Fibroblast of lung (primary cell): Measurements from ENCODE around the gene FILIP1L.

Source experiments
- EZH2 ChIP-seq: IDR thresholded peaks from 2 replicates; pipeline ENCODE4 v1.5.1; 2012; ENCODE audit warnings: low read length, control low read depth, mild to moderate bottlenecking; ENCODE audit errors: missing control alignments
- TF ChIP-seq, protein P1 (sequence below), 2 donors: IDR thresholded peaks in 1 of 2; conservative IDR thresholded peaks in 1 of 2; 1 replicate in 1 of 2; 2 replicates in 1 of 2; pipeline ENCODE4 v1.5.1; 2011 to 2012; ENCODE audit warnings: low read length in 2 of 2, control low read depth in 1 of 2, inconsistent platforms in 1 of 2, low read depth in 1 of 2, mild to moderate bottlenecking in 1 of 2

DNA sequence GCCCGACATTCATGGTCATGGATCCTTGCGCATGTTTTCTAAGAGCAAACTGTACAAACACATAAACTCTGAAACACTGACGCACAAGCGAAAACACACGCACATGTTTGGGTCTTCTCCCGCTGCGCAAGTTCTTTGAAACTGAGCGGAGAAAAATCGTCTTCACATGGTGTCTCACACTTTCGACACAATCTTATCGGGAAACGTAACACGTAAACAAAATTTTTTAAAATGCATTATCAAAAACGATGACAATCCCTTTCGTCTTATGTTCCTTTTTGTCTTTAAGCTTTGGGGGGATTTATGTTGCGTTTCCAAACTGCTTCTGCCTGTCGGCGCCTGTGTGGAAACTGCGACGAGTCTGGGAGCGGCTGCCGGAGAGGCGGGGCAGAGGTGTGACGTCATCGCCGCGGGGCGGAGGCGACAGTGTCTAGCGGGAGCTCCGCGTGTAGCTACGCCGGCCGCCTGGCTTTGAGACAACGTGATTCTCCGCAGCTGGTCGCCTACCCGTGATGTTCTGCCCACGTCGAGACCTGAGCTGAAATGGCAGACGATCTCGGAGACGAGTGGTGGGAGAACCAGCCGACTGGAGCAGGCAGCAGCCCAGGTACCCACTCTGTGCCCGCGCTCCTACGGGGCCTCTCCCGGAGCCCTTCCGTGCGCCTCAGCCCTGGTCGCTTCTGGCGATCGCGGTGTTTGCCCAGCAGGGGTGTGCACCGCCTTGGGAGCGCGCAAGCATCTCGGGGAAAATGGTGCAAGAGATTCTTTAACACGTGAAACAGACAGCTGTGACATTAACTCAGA, 296.7 kb downstream of the FILIP1L start, which contains the start of gene CMSS1:
- TF ChIP-seq, protein P1, sequence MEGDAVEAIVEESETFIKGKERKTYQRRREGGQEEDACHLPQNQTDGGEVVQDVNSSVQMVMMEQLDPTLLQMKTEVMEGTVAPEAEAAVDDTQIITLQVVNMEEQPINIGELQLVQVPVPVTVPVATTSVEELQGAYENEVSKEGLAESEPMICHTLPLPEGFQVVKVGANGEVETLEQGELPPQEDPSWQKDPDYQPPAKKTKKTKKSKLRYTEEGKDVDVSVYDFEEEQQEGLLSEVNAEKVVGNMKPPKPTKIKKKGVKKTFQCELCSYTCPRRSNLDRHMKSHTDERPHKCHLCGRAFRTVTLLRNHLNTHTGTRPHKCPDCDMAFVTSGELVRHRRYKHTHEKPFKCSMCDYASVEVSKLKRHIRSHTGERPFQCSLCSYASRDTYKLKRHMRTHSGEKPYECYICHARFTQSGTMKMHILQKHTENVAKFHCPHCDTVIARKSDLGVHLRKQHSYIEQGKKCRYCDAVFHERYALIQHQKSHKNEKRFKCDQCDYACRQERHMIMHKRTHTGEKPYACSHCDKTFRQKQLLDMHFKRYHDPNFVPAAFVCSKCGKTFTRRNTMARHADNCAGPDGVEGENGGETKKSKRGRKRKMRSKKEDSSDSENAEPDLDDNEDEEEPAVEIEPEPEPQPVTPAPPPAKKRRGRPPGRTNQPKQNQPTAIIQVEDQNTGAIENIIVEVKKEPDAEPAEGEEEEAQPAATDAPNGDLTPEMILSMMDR (conservative IDR thresholded peaks at IDR 0.05 in 1 of 2, IDR thresholded peaks at IDR 0.05 in 1 of 2; ENCODE audit: low read depth in 1 of 2, low read length in 2 of 2) = peak; percentile 17 to 22
- TF ChIP-seq EZH2 = no peak
